ENCODE results near the gene DCLK2.

DCLK2 gene

DNA sequence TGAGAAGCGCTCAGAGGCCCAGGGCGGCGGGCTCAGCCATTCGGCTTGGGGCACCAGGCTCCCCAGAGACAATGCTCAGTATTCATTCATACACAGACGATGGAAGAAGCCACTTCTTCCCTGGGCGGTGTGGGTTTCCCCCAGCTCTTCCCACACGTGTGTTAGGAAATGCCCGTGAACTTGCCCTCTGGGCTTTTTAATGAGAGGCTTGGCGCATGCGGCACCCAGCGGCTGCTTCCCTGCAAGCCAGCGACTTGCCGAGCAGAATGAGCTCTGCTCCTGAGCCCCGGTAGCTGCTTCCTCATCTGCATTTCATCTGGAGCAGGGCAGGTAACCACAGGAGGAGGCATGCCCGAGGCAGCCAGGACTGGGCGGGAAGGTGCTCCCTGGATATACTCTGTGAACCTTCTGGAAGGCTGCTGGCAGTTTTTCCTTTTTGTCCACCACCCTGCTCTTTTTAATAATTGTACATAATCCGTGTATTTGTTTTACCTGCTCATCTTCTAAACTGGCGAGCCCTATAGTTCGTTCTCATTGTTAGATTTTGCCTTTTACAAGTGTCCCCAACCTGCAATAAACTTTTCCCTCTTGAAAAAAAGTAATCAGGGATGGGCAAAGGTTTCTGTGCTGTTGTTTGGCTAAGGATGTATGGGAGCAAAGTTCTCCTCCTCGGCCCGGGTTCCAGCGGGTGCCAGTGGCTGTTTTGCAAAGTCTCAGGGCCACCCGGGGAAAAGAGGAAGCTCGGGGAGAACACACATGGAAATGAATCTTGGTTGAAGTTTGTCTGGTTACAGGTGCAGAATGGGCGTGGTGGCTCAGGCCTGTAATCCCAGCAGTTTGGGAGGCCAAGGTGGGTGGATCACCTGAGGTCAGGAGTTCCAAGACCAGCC, 178.8 kb downstream of the DCLK2 start:
- H3K36me3 ChIP-seq (ENCODE audit: insufficient read depth, low read length): no peaks in the 10 kb centered on the region
- H2AFZ ChIP-seq (ENCODE audit: low read length, unreplicated experiment): no peak overlapping the region
- H3K27me3 ChIP-seq (ENCODE audit: insufficient read depth, low read length): no peaks in the 10 kb centered on the region
- H3K4me3 ChIP-seq (ENCODE audit: low read depth, low read length): no peak overlapping the region
- no peaks in the 10 kb centered on the region for H3K79me2 ChIP-seq (ENCODE audit: control insufficient read depth, insufficient read depth, low read length, unreplicated experiment)
- H3K4me1 ChIP-seq (ENCODE audit: control insufficient read depth, insufficient read depth, low read length, unreplicated experiment): no peaks in the 10 kb centered on the region
- no peak overlapping the region for H3K27ac ChIP-seq (ENCODE audit: low read depth, low read length)

GRCh38 chr4:150258569-150258968, 180.3 kb downstream of the DCLK2 start:
- no peak overlapping the region for H3K4me3 ChIP-seq (ENCODE audit: low read depth, low read length)
- H3K27me3 ChIP-seq (ENCODE audit: insufficient read depth, low read length): no peaks in the 10 kb centered on the region
- H2AFZ ChIP-seq (ENCODE audit: low read length, unreplicated experiment): no peak overlapping the region
- no peaks in the 10 kb centered on the region for H3K36me3 ChIP-seq (ENCODE audit: insufficient read depth, low read length)
- no peaks in the 10 kb centered on the region for H3K4me1 ChIP-seq (ENCODE audit: control insufficient read depth, insufficient read depth, low read length, unreplicated experiment)
- H3K79me2 ChIP-seq (ENCODE audit: control insufficient read depth, insufficient read depth, low read length, unreplicated experiment): no peaks in the 10 kb centered on the region
- H3K27ac ChIP-seq (ENCODE audit: low read depth, low read length): no peak overlapping the region

DNA sequence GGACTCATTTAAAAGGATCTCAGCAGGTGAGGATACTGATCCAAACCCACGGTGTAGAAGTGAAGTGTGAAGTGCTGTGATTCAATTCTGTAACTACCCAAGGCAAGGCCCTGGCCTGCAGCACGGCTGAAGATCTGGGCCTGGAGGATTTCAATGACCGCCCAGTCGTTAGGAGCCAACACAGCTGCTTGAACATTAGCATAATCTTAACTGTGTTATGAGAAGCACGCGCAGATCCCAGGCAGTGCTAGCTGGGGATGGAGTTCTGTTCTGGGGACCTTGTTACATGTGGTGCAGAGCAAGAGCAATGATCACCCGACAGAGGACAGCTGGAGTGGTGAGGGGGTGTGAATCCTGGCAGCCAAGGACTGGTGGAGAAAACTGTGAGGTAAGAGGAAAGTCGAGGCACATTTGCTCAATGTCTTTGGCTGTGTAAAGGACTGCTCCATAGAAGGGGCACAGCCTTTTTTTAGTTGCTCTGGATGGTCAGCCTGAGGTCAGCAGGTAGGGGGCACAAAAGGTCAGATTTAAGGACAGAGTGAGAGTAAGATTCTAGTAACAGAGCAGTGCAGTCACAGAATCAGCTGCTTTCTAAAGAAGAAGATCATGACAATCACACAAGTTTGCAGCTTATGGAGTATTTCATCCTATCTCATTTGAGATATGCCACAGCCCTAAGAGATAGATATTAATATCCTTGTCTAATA, 181.8 kb downstream of the DCLK2 start:
- no peak overlapping the region for H3K27ac ChIP-seq (ENCODE audit: low read depth, low read length)
- no peaks in the 10 kb centered on the region for H3K4me1 ChIP-seq (ENCODE audit: control insufficient read depth, insufficient read depth, low read length, unreplicated experiment)
- H2AFZ ChIP-seq (ENCODE audit: low read length, unreplicated experiment): no peak overlapping the region
- no peak overlapping the region for H3K4me3 ChIP-seq (ENCODE audit: low read depth, low read length)
- no peaks in the 10 kb centered on the region for H3K79me2 ChIP-seq (ENCODE audit: control insufficient read depth, insufficient read depth, low read length, unreplicated experiment)
- H3K27me3 ChIP-seq (ENCODE audit: insufficient read depth, low read length): no peaks in the 10 kb centered on the region
- no peaks in the 10 kb centered on the region for H3K36me3 ChIP-seq (ENCODE audit: insufficient read depth, low read length)

- Histone ChIP-seq H3K27me3 (ENCODE audit: insufficient read depth, low read length) (no peaks in the 10 kb centered on the region), H3K27ac (ENCODE audit: low read depth, low read length) (no peak overlapping the region), H3K79me2 (ENCODE audit: control insufficient read depth, insufficient read depth, low read length, unreplicated experiment) (no peaks in the 10 kb centered on the region), H3K36me3 (ENCODE audit: insufficient read depth, low read length) (no peaks in the 10 kb centered on the region), H3K4me1 (ENCODE audit: control insufficient read depth, insufficient read depth, low read length, unreplicated experiment) (no peaks in the 10 kb centered on the region), H3K4me3 (ENCODE audit: low read depth, low read length) (no peak overlapping the region), H2AFZ (ENCODE audit: low read length, unreplicated experiment) (no peak overlapping the region)
Measured at GRCh38 chr4:150261571-150261970, 183.3 kb downstream of the DCLK2 start.

- no peaks in the 10 kb centered on the region for H3K27me3 ChIP-seq (ENCODE audit: insufficient read depth, low read length)
- no peaks in the 10 kb centered on the region for H3K36me3 ChIP-seq (ENCODE audit: insufficient read depth, low read length)
- no peak overlapping the region for H2AFZ ChIP-seq (ENCODE audit: low read length, unreplicated experiment)
- no peaks in the 10 kb centered on the region for H3K79me2 ChIP-seq (ENCODE audit: control insufficient read depth, insufficient read depth, low read length, unreplicated experiment)
- no peaks in the 10 kb centered on the region for H3K4me1 ChIP-seq (ENCODE audit: control insufficient read depth, insufficient read depth, low read length, unreplicated experiment)
- H3K27ac ChIP-seq (ENCODE audit: low read depth, low read length): no peak overlapping the region
- no peak overlapping the region for H3K4me3 ChIP-seq (ENCODE audit: low read depth, low read length)
Measured at GRCh38 chr4:150262611-150263010, 184.4 kb downstream of the DCLK2 start.

- peaks cover 8% of the 10 kb centered on the region for H3K4me1 ChIP-seq (ENCODE audit: control insufficient read depth, insufficient read depth, low read length, unreplicated experiment)
- no peaks in the 10 kb centered on the region for H3K27me3 ChIP-seq (ENCODE audit: insufficient read depth, low read length)
- H3K79me2 ChIP-seq (ENCODE audit: control insufficient read depth, insufficient read depth, low read length, unreplicated experiment): no peaks in the 10 kb centered on the region
- no peak overlapping the region for H2AFZ ChIP-seq (ENCODE audit: low read length, unreplicated experiment)
- no peaks in the 10 kb centered on the region for H3K36me3 ChIP-seq (ENCODE audit: insufficient read depth, low read length)
- no peak overlapping the region for H3K4me3 ChIP-seq (ENCODE audit: low read depth, low read length)
- no peak overlapping the region for H3K27ac ChIP-seq (ENCODE audit: low read depth, low read length)
Measured at GRCh38 chr4:150264595-150265161, 186.4 kb downstream of the DCLK2 start.

DNA sequence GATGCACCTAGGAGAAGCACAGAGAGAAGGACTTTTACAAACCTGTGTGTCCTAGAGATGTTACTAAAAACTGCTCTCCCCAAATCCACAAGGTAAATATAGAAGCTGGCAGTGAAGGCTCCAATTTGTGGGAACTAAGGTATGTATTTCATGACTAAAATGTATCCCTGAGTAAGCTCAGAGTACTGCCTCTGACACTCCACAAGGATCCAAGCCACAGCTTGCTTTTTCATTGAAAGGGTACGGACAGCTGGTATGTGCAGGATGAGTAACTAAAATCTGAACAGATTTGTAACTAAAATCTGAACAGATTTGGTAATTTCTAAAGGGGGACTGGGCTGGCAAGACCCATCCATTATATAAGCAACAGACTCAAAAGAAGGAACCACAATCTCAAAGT, 187.6 kb downstream of the DCLK2 start:
- no peak overlapping the region for H3K4me3 ChIP-seq (ENCODE audit: low read depth, low read length)
- H2AFZ ChIP-seq (ENCODE audit: low read length, unreplicated experiment): no peak overlapping the region
- H3K4me1 ChIP-seq (ENCODE audit: control insufficient read depth, insufficient read depth, low read length, unreplicated experiment): peaks cover 8% of the 10 kb centered on the region
- no peak overlapping the region for H3K27ac ChIP-seq (ENCODE audit: low read depth, low read length)
- no peaks in the 10 kb centered on the region for H3K27me3 ChIP-seq (ENCODE audit: insufficient read depth, low read length)
- H3K79me2 ChIP-seq (ENCODE audit: control insufficient read depth, insufficient read depth, low read length, unreplicated experiment): no peaks in the 10 kb centered on the region
- H3K36me3 ChIP-seq (ENCODE audit: insufficient read depth, low read length): 0 out of 2 replicates have a peak, but pooled peaks cover 4% of the 10 kb centered on the region

DNA sequence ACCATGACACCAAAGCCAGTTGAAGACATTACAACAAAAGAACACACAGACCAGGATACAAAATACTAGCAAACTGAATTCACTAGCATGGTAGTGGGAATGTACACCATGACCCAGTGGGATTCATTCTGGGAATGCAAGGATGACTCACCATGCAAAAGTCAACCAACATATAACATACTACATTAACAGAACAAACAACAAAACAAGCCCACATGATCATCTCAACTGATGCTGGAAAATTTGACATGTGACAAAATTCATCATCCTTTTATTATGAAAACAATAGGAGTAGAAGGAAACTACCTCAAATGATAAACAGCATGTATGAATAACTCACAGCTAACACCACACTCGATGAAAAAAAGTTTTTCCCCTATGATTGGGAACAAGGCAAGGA, 190.2 kb downstream of the DCLK2 start:
- Histone ChIP-seq H3K27me3 (ENCODE audit: insufficient read depth, low read length) (no peaks in the 10 kb centered on the region), H3K4me1 (ENCODE audit: control insufficient read depth, insufficient read depth, low read length, unreplicated experiment) (peaks cover 8% of the 10 kb centered on the region), H3K36me3 (ENCODE audit: insufficient read depth, low read length) (0 out of 2 replicates have a peak, but pooled peaks cover 4% of the 10 kb centered on the region), H3K27ac (ENCODE audit: low read depth, low read length) (0 out of 2 replicates have a peak overlapping the region, but pooled peaks have one; percentile 2), H3K4me3 (ENCODE audit: low read depth, low read length) (no peak overlapping the region), H3K79me2 (ENCODE audit: control insufficient read depth, insufficient read depth, low read length, unreplicated experiment) (no peaks in the 10 kb centered on the region), H2AFZ (ENCODE audit: low read length, unreplicated experiment) (no peak overlapping the region)

- H3K27ac ChIP-seq (ENCODE audit: low read depth, low read length): no peak overlapping the region
- H3K4me1 ChIP-seq (ENCODE audit: control insufficient read depth, insufficient read depth, low read length, unreplicated experiment): peaks cover 20% of the 10 kb centered on the region
- no peaks in the 10 kb centered on the region for H3K27me3 ChIP-seq (ENCODE audit: insufficient read depth, low read length)
- H3K4me3 ChIP-seq (ENCODE audit: low read depth, low read length): no peak overlapping the region
- peaks cover 3% of the 10 kb centered on the region; the same call in 1 of the 2 replicates for H3K36me3 ChIP-seq (ENCODE audit: insufficient read depth, low read length)
- no peak overlapping the region for H2AFZ ChIP-seq (ENCODE audit: low read length, unreplicated experiment)
- H3K79me2 ChIP-seq (ENCODE audit: control insufficient read depth, insufficient read depth, low read length, unreplicated experiment): no peaks in the 10 kb centered on the region
Measured at GRCh38 chr4:150278206-150278605, 200.0 kb downstream of the DCLK2 start.

DNA sequence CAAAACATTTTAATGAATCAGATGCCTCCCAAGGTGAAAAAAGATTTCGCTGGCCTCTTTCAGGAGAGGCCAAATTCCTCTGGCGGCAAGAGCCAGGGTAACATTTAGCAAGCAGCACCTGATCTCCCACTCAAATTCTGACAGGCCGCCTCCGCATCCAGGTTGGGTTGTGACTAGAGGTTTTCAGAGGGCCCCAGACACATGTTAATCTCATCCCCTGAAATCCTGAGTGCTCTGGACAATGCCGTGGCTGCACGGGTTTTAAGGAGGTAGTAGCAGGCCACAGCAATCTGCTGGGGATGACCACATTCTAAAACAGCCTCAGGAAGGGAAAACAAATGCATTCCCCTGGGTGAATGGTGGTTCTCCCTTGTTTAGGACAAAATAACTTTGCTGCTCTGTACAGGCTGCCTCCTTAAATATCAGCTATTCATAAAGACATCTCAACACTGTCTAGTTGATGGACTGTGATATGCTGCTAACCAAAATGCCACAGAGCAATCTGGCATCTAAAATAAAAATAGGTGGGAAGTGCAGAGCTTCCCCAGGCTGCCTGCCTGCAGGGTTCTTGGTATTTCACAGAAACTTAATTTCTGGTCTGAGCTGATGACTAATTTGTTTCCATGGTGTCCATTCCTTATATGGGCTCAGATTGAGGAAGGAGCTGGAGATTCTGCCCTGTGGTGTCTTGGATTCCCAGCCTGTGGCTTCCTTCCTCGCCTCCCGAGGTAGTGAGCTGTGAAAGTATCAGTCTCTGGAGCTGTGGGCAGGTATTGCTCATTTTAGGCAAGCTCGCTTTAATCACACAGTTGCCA, 202.0 kb downstream of the DCLK2 start:
- peaks cover 28% of the 10 kb centered on the region for H3K4me1 ChIP-seq (ENCODE audit: control insufficient read depth, insufficient read depth, low read length, unreplicated experiment)
- peaks cover 3% of the 10 kb centered on the region; the same call in 1 of the 2 replicates for H3K36me3 ChIP-seq (ENCODE audit: insufficient read depth, low read length)
- peak overlapping the region; percentile 61 for H3K27ac ChIP-seq (ENCODE audit: low read depth, low read length)
- no peak overlapping the region for H3K4me3 ChIP-seq (ENCODE audit: low read depth, low read length)
- no peak overlapping the region for H2AFZ ChIP-seq (ENCODE audit: low read length, unreplicated experiment)
- no peaks in the 10 kb centered on the region for H3K79me2 ChIP-seq (ENCODE audit: control insufficient read depth, insufficient read depth, low read length, unreplicated experiment)
- no peaks in the 10 kb centered on the region for H3K27me3 ChIP-seq (ENCODE audit: insufficient read depth, low read length)

Measured in ACC112 (cell line).